Measurements from ENCODE around the gene MYADML2.

DNA sequence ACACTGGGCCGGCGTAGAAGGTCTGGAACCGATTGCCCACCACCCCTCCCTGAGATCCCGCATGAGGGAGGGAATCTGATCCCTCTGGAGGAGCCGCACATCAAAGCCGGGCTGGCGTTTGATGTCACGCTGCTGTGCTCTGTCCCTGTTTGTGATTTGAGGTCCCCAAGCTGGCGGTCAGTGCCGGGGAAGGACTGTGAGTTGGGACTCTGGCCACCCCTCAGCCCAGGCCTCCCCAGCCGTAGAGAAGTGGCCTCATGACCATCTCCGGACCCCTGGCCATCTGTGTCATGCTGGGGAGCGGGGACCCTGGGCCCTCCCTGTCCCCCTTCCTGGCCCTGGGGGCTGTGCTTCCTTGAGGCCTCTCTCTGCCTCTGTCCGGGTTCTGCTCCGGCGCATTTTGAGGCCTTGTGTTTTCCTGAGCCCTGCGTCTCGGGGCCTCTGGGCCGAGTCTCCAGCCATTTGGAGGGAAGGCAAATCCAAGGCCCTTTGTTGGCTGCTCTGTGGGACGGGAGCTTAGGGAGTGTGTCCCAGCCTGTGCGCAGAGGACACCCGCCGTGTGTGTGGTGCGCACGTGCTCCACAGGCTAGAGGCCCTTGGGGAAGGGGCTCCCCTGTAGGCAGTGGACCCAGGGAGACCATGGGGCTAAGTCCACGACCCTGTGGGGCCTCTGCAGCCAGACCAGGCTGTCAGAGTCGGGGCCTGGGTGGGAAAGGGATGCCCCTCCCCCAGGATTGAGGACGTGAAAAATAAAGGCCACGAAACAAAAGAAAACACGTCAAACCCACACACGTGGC lies 45.5 kb upstream of the MYADML2 start:
- no peak for TF ChIP-seq POLR2A (IDR thresholded peaks at IDR 0.05)
- TF ChIP-seq, protein P1, sequence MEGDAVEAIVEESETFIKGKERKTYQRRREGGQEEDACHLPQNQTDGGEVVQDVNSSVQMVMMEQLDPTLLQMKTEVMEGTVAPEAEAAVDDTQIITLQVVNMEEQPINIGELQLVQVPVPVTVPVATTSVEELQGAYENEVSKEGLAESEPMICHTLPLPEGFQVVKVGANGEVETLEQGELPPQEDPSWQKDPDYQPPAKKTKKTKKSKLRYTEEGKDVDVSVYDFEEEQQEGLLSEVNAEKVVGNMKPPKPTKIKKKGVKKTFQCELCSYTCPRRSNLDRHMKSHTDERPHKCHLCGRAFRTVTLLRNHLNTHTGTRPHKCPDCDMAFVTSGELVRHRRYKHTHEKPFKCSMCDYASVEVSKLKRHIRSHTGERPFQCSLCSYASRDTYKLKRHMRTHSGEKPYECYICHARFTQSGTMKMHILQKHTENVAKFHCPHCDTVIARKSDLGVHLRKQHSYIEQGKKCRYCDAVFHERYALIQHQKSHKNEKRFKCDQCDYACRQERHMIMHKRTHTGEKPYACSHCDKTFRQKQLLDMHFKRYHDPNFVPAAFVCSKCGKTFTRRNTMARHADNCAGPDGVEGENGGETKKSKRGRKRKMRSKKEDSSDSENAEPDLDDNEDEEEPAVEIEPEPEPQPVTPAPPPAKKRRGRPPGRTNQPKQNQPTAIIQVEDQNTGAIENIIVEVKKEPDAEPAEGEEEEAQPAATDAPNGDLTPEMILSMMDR (IDR thresholded peaks at IDR 0.05): no peak
